OCI-LY1 (cell line): ENCODE data around the gene GPR39.

Experiments
- H2AFZ ChIP-seq: fragments of 200-600 bp; sonication (generic), shearing (Covaris generic); 2 replicates; pipeline ENCODE4 v1.6.0; 2014; ENCODE audit warnings: antibody characterized with exemption, mild to moderate bottlenecking, low read length
- H3F3A ChIP-seq: fragments of 200-600 bp; sonication (generic), shearing (Covaris generic); 2 replicates; pipeline ENCODE4 v1.6.0; 2014; ENCODE audit warnings: mild to moderate bottlenecking, antibody characterized with exemption, low read length, moderate library complexity; ENCODE audit not compliant: insufficient read depth
- H3K27ac ChIP-seq: fragments of 200-600 bp; sonication (generic); 2 replicates; pipeline ENCODE4 v1.5.1; 2014; ENCODE audit warnings: low read length, mixed run types, mild to moderate bottlenecking, low read depth; ENCODE audit not compliant: poor library complexity, severe bottlenecking
- H3K27me3 ChIP-seq: fragments of 200-600 bp; sonication (generic); 2 replicates; pipeline ENCODE4 v1.6.0; 2014; ENCODE audit warnings: antibody characterized with exemption, mild to moderate bottlenecking, low read length, moderate library complexity; ENCODE audit not compliant: insufficient read depth
- H3K36me3 ChIP-seq: fragments of 200-600 bp; sonication (generic); 2 replicates; pipeline ENCODE4 v1.6.1; 2014; ENCODE audit warnings: mild to moderate bottlenecking, antibody characterized with exemption, low read length, moderate library complexity, mixed read lengths; ENCODE audit not compliant: insufficient read depth
- H3K4me1 ChIP-seq: fragments of 200-600 bp; sonication (generic); 2 replicates; pipeline ENCODE4 v1.5.1; 2014; ENCODE audit warnings: mild to moderate bottlenecking, low read length, moderate library complexity; ENCODE audit not compliant: insufficient read depth, severe bottlenecking
- H3K4me2 ChIP-seq: fragments of 200-600 bp; sonication (generic), shearing (Covaris generic); 2 replicates; pipeline ENCODE4 v1.6.1; 2014; ENCODE audit warnings: low read length
- H3K4me3 ChIP-seq: fragments of 200-600 bp; sonication (generic); 2 replicates; pipeline ENCODE4 v1.5.1; 2014; ENCODE audit warnings: low read length, low read depth, mild to moderate bottlenecking, mixed read lengths; ENCODE audit not compliant: poor library complexity, severe bottlenecking
- H3K79me2 ChIP-seq: fragments of 200-600 bp; shearing (Covaris generic); 2 replicates; pipeline ENCODE4 v1.6.1; 2016; ENCODE audit warnings: mixed run types, low read length, mixed read lengths; ENCODE audit not compliant: insufficient read depth
- H3K9ac ChIP-seq: fragments of 200-600 bp; sonication (generic), shearing (Covaris generic); 2 replicates; pipeline ENCODE4 v1.6.1; 2014; ENCODE audit warnings: mild to moderate bottlenecking, low read length, mixed read lengths
- H3K9me2 ChIP-seq: fragments of 200-600 bp; sonication (generic), shearing (Covaris generic); 2 replicates; pipeline ENCODE4 v1.6.1; 2014; ENCODE audit warnings: low read depth, mild to moderate bottlenecking, low read length, mixed read lengths
- H3K9me3 ChIP-seq: fragments of 200-600 bp; shearing (Covaris generic); 2 replicates; pipeline ENCODE4 v1.6.1; 2014; ENCODE audit warnings: low read length, mixed read lengths
- H4K20me1 ChIP-seq: fragments of 200-600 bp; sonication (generic), shearing (Covaris generic); 2 replicates; pipeline ENCODE4 v1.6.0; 2016; ENCODE audit warnings: mild to moderate bottlenecking, low read length; ENCODE audit not compliant: insufficient read depth
- CTCF ChIP-seq: fragments of 200-600 bp; sonication (generic), shearing (Covaris generic); IDR thresholded peaks from 2 replicates; pipeline ENCODE4 v1.5.1; 2017; ENCODE audit warnings: mild to moderate bottlenecking, antibody characterized with exemption, low read length, moderate library complexity, mixed read lengths
- EZH2 ChIP-seq: fragments of 200-600 bp; sonication (generic), shearing (Covaris generic); IDR thresholded peaks from 2 replicates; pipeline ENCODE4 v1.8.0; 2017; ENCODE audit warnings: borderline replicate concordance, mixed run types, mild to moderate bottlenecking, antibody characterized with exemption, low read length, moderate library complexity, mixed read lengths

GPR39 gene

GRCh38 chr2:132538331-132538855, 121.8 kb downstream of the GPR39 start:
- no peak overlapping the region for H3K27ac ChIP-seq
- H3K4me3 ChIP-seq, result no peak overlapping the region
- H3F3A ChIP-seq, result no peaks in the 10 kb centered on the region
- H3K4me2 ChIP-seq, result no peak overlapping the region
- no peak overlapping the region for H2AFZ ChIP-seq
- no peaks in the 10 kb centered on the region for H3K27me3 ChIP-seq
- no peak overlapping the region for H3K9ac ChIP-seq
- no peaks in the 10 kb centered on the region for H3K9me2 ChIP-seq
- peaks cover 7% of the 10 kb centered on the region for H3K9me3 ChIP-seq
- H3K4me1 ChIP-seq, result no peaks in the 10 kb centered on the region
- no peaks in the 10 kb centered on the region for H4K20me1 ChIP-seq
- H3K79me2 ChIP-seq, result no peaks in the 10 kb centered on the region
- H3K36me3 ChIP-seq, result no peaks in the 10 kb centered on the region
- TF ChIP-seq EZH2, result no peak
- TF ChIP-seq CTCF, result no peak

GRCh38 chr2:132540166-132540565, 123.6 kb downstream of the GPR39 start:
- TF ChIP-seq EZH2 (no peak), CTCF (no peak)
- Histone ChIP-seq H3F3A (no peaks in the 10 kb centered on the region), H4K20me1 (no peaks in the 10 kb centered on the region), H3K9me3 (peaks cover 17% of the 10 kb centered on the region), H3K9me2 (no peaks in the 10 kb centered on the region), H2AFZ (no peak overlapping the region), H3K79me2 (no peaks in the 10 kb centered on the region), H3K36me3 (no peaks in the 10 kb centered on the region), H3K27me3 (no peaks in the 10 kb centered on the region), H3K4me1 (no peaks in the 10 kb centered on the region), H3K27ac (no peak overlapping the region), H3K4me2 (no peak overlapping the region), H3K4me3 (no peak overlapping the region), H3K9ac (no peak overlapping the region)

GRCh38 chr2:132542953-132543569, 126.5 kb downstream of the GPR39 start:
- Histone ChIP-seq H3K36me3 (no peaks in the 10 kb centered on the region), H3K9me2 (no peaks in the 10 kb centered on the region), H4K20me1 (no peaks in the 10 kb centered on the region), H3K27ac (no peak overlapping the region), H3K4me2 (no peak overlapping the region), H3K4me3 (no peak overlapping the region), H3K4me1 (peaks cover 5% of the 10 kb centered on the region), H3K9ac (no peak overlapping the region), H3K27me3 (no peaks in the 10 kb centered on the region), H3F3A (no peaks in the 10 kb centered on the region), H3K79me2 (no peaks in the 10 kb centered on the region), H3K9me3 (peaks cover 17% of the 10 kb centered on the region), H2AFZ (no peak overlapping the region)
- TF ChIP-seq CTCF (no peak), EZH2 (no peak)
